Ectodermal cell (in vitro differentiated cells): ENCODE data around the gene CABLES2.

ENCODE experiments used
- H3K27ac ChIP-seq: 2 replicates; pipeline ENCODE4 v1.7.0; 2013; ENCODE audit warnings: mild to moderate bottlenecking, low read depth, low read length; ENCODE audit not compliant: insufficient read depth, poor library complexity, severe bottlenecking
- H3K27me3 ChIP-seq: 2 replicates; pipeline ENCODE4 v1.7.0; 2013; ENCODE audit warnings: mild to moderate bottlenecking, low read length; ENCODE audit not compliant: insufficient read depth, control insufficient read depth, poor library complexity, severe bottlenecking
- H3K36me3 ChIP-seq: one replicate; pipeline ENCODE4 v1.7.0; 2013; ENCODE audit warnings: low read length; ENCODE audit not compliant: control insufficient read depth, insufficient read depth
- H3K4me1 ChIP-seq: one replicate; pipeline ENCODE4 v1.7.0; 2013; ENCODE audit warnings: low read length; ENCODE audit not compliant: control insufficient read depth, insufficient read depth
- H3K4me3 ChIP-seq: 2 replicates; pipeline ENCODE4 v1.7.0; 2013; ENCODE audit warnings: low read depth, low read length, control low read depth; ENCODE audit not compliant: insufficient read depth
- H3K9me3 ChIP-seq: 2 replicates; pipeline ENCODE4 v1.7.0; 2013; ENCODE audit warnings: mild to moderate bottlenecking, low read length, moderate library complexity; ENCODE audit not compliant: control insufficient read depth
- WGBS, 2 experiments: methylation state at CpG; one replicate each; pipeline ENCODE4 v1.1.7; 2013; ENCODE audit warnings: missing lambda C conversion rate in 2 of 2; 5-methylcytosine and 5-hydroxymethylcytosine counted together

CABLES2 gene

GRCh38 chr20:62362991-62363919, 43.8 kb downstream of the CABLES2 start:
- no peak overlapping the region for H3K4me3 ChIP-seq
- peaks cover 78% of the 10 kb centered on the region for H3K4me1 ChIP-seq
- WGBS, 2 experiments = 58 to 61% methylated on average over 20 of the region's 20 CpGs
- H3K36me3 ChIP-seq = no peaks in the 10 kb centered on the region
- peaks cover 8% of the 10 kb centered on the region for H3K27me3 ChIP-seq
- no peaks in the 10 kb centered on the region for H3K9me3 ChIP-seq
- peak overlapping the region; percentile 26 for H3K27ac ChIP-seq

- no peaks in the 10 kb centered on the region for H3K9me3 ChIP-seq
- no peak overlapping the region for H3K27ac ChIP-seq
- peaks cover 74% of the 10 kb centered on the region for H3K4me1 ChIP-seq
- no peaks in the 10 kb centered on the region for H3K36me3 ChIP-seq
- 91 to 92% methylated on average over 13 of the region's 13 CpGs for WGBS, 2 experiments
- H3K4me3 ChIP-seq = no peak overlapping the region
- H3K27me3 ChIP-seq = peaks cover 2% of the 10 kb centered on the region
Measured at GRCh38 chr20:62362590-62362940, 44.5 kb downstream of the CABLES2 start.

- H3K4me1 ChIP-seq = peaks cover 74% of the 10 kb centered on the region
- 75 to 76% methylated on average over 34 of the region's 34 CpGs for WGBS, 2 experiments
- H3K27ac ChIP-seq = no peak overlapping the region
- H3K36me3 ChIP-seq = no peaks in the 10 kb centered on the region
- H3K9me3 ChIP-seq = no peaks in the 10 kb centered on the region
- no peak overlapping the region for H3K4me3 ChIP-seq
- no peaks in the 10 kb centered on the region for H3K27me3 ChIP-seq
Measured at GRCh38 chr20:62361799-62362589, 45.1 kb downstream of the CABLES2 start.

DNA sequence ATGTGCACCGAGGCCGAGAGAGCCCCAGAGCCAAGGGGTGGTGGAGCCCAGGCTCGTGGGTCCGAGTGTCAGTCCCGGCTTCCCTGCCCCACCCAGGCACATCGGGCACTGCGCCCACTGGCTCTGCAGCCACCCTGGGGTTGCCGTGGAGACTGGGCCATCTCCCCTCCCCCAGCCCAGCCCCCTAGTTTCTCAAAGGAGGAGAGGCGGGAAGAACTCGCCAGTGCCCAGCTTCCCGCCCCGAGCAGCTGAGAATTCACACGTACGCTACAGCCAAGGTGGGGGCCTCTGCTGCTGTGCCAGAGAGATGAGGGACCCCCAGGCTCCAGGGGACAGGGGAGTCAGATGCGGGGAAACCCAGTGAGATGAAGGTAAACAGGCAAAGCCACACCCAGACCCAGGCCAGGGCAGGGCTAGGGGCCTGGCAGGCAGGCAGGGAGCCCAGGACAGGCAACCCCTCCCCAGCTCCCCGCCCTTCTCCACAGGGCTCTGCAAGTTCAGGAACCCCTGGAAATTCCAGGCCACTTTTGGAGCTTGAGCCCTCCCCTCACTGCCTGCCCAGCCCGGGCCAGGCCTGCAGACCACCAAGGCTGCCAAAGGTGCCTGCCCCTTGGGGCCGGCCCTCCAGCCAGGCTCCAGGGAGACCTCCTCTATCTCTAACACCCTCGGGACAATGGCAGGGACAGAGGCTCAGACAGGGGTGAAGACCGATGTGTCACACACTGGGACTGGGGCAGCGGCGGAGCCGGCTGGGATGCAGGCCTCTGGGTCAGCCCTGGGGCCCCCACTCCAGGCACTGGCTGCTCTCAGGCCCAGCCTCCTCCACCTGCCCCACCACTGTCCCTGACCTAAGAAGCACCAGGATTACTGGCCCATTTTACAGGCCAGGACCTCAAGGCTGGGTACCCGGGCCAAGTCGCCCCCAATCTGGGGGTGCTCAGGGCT, 46.0 kb downstream of the CABLES2 start:
- Histone ChIP-seq H3K27ac (no peak overlapping the region), H3K4me1 (peaks cover 81% of the 10 kb centered on the region), H3K36me3 (no peaks in the 10 kb centered on the region), H3K4me3 (no peak overlapping the region), H3K27me3 (no peaks in the 10 kb centered on the region), H3K9me3 (no peaks in the 10 kb centered on the region)
- whole genome bisulfite sequencing, 2 experiments = 54 to 62% methylated on average over 25 of the region's 25 CpGs

GRCh38 chr20:62359491-62360121, 47.5 kb downstream of the CABLES2 start:
- 90 to 91% methylated on average over 25 of the region's 25 CpGs for WGBS, 2 experiments
- peaks cover 82% of the 10 kb centered on the region for H3K4me1 ChIP-seq

DNA sequence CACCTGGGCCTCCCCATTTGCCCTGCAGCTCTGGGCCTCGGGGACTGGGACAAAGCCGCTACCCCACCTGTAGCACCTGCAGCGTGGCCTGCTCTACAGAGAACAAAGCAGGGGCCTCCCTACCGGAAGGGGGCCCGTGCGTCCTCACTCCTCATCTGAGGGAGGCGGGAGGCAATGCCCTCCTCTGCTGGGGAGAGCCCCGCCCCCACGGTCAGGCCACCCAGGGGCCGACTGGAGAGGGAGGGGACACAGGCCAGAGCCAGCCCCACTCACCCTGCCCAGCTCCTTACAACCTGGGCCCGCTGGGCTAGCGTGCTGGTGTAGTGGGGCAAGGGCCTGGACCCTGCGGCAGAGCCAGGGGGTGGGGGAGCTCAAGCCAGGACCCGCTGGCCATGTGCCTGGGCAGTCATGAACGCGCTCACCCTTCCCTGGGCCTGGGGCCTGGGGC, 48.0 kb downstream of the CABLES2 start:
- Histone ChIP-seq H3K9me3 (no peaks in the 10 kb centered on the region), H3K4me1 (peaks cover 79% of the 10 kb centered on the region), H3K27me3 (no peaks in the 10 kb centered on the region), H3K27ac (no peak overlapping the region), H3K4me3 (no peak overlapping the region), H3K36me3 (no peaks in the 10 kb centered on the region)
- WGBS, 2 experiments = 78 to 80% methylated on average over 16 of the region's 16 CpGs

More at GRCh38 chr20:62359491-62360121, 47.5 kb downstream of the CABLES2 start:
- no peaks in the 10 kb centered on the region for H3K27me3 ChIP-seq
- H3K9me3 ChIP-seq = no peaks in the 10 kb centered on the region
- H3K27ac ChIP-seq = no peak overlapping the region
- H3K4me3 ChIP-seq = no peak overlapping the region
- H3K36me3 ChIP-seq = no peaks in the 10 kb centered on the region

DNA sequence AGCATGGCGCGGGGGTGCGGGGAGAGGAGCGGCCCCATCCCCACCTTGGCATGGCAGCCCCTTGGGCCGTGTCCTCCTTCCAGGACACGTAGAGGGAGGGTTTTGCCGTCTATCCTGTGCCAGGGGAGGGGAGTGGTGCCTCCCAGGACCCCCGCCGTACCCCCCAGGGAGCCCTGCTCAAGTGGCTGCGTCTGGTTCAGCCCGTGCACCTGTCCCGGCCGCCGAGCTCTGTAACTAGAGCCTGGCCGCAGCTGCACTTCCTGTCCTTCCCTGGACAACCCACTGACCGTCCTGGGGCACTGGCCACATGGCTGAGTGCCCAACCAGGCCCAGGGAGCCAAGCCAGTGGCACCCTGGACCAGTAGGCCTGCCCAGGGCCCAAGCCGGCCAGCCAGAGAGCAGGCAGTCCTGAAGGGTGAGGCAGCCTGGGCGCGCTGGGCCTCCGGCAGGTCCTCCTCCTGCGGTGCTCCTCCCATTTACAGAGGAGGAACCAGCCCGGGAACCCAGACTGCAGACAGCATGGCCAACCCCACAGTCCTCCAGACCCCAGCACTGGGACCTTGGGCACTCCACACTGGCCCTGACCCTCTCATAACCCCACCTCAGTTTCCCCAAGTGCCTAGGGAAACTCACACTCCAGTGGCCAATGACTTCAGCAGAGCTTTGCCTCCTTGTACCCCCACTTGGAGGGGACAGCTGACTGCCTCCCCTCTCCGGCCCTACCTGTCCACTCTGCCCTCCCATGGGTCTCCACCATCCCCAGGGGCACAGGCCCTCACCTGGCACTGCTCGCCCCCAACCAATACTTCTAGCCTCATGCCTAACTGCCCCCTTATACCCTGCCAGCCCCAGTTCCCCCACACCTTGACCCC, 48.7 kb downstream of the CABLES2 start:
- H3K9me3 ChIP-seq = no peaks in the 10 kb centered on the region
- H3K27me3 ChIP-seq = no peaks in the 10 kb centered on the region
- H3K36me3 ChIP-seq = no peaks in the 10 kb centered on the region
- H3K27ac ChIP-seq = no peak overlapping the region
- 93 to 94% methylated on average over 24 of the region's 24 CpGs for WGBS, 2 experiments
- H3K4me1 ChIP-seq = peaks cover 72% of the 10 kb centered on the region
- H3K4me3 ChIP-seq = no peak overlapping the region

DNA sequence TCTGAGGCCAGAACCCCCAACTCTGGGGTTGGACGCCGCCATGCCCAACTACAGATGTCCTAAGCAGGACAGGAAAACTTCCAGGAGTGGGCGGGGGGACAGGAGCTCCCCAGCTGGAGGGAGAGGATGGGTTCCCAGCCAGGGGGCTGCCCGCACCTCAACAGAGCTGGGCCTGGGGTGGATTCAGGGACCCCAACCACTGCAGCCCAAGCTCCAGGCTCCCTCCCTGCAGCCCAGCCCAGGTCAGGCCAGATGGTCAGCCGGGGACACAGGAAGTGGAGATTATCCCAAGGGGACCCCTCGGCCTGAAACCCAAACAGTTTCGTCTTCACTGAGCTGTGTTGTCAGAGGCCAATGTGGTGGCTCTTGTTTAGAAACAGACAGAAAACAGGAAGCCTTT, 49.4 kb downstream of the CABLES2 start:
- Histone ChIP-seq H3K4me1 (peaks cover 65% of the 10 kb centered on the region), H3K36me3 (peaks cover 3% of the 10 kb centered on the region), H3K4me3 (no peak overlapping the region), H3K9me3 (no peaks in the 10 kb centered on the region), H3K27me3 (no peaks in the 10 kb centered on the region), H3K27ac (no peak overlapping the region)
- 88% methylated on average over 7 of the region's 7 CpGs for WGBS, 2 experiments
